ENCODE results near the gene CDHR3. TPM values are rescaled to one million over a fixed set of nuclear protein-coding genes. Genes with fewer than 3 reads are reported as not detected.

The CDHR3 gene
- total RNA-seq, 1 experiment from 2014 or later = 3.3 TPM

- Histone ChIP-seq H3K56ac (ENCODE audit: insufficient read length, low read depth, low read length) (no peak overlapping the region), H2BK15ac (ENCODE audit: low read depth, low read length) (no peak overlapping the region), H3K27ac (ENCODE audit: insufficient read length, low read depth, low read length) (no peak overlapping the region), H3T11ph (ENCODE audit: low read length) (no peak overlapping the region), H3K27me3 (ENCODE audit: insufficient read depth, low read length) (no peaks in the 10 kb centered on the region), H2BK20ac (ENCODE audit: low read depth, low read length, poor library complexity, severe bottlenecking) (no peak overlapping the region), H2BK12ac (ENCODE audit: insufficient read length, low read depth, low read length) (no peak overlapping the region), H3K79me1 (ENCODE audit: insufficient read depth, low read depth, low read length, poor library complexity, severe bottlenecking) (no peaks in the 10 kb centered on the region), H2AK5ac (ENCODE audit: insufficient read length, low read length) (no peak overlapping the region), H3K18ac (ENCODE audit: insufficient read length, low read depth, low read length) (no peak overlapping the region), H3K79me2 (ENCODE audit: insufficient read depth, low read length) (no peaks in the 10 kb centered on the region), H2BK5ac (ENCODE audit: insufficient read length, low read length) (no peak overlapping the region), H3K4me2 (ENCODE audit: insufficient read depth, insufficient read length, low read length) (no peak overlapping the region), H4K5ac (ENCODE audit: insufficient read length, low read depth, low read length) (no peak overlapping the region), H3K9ac (ENCODE audit: extremely low read depth, insufficient read length, low read length) (no peak overlapping the region), H4K91ac (ENCODE audit: insufficient read length, low read depth, low read length) (no peak overlapping the region), H2AFZ (ENCODE audit: low read length) (no peak overlapping the region), H4K20me1 (ENCODE audit: control insufficient read depth, insufficient read depth, insufficient read length) (no peaks in the 10 kb centered on the region), H3K23me2 (ENCODE audit: insufficient read length, low read depth, low read length, poor library complexity, severe bottlenecking) (no peaks in the 10 kb centered on the region), H3K4ac (ENCODE audit: low read depth, low read length) (no peak overlapping the region), H3K4me1 (ENCODE audit: insufficient read depth, low read length) (no peaks in the 10 kb centered on the region), H3K23ac (ENCODE audit: insufficient read length, low read depth, low read length) (no peak overlapping the region), H2BK120ac (ENCODE audit: low read depth, low read length, poor library complexity, severe bottlenecking) (no peak overlapping the region), H3K9me3 (ENCODE audit: control insufficient read depth, low read depth, low read length) (no peaks in the 10 kb centered on the region), H3K14ac (ENCODE audit: insufficient read depth, low read length) (no peak overlapping the region), H4K8ac (replicated peaks; ENCODE audit: insufficient read length, low read depth, low read length) (no peak overlapping the region)
- WGBS (ENCODE audit: extremely low coverage, insufficient read length, low lambda C conversion rate) = no CpG with 5 or more reads among the region's 26 CpGs
- Mint-ChIP-seq H3K27me3 (ENCODE audit: low read depth) (no peaks in the 10 kb centered on the region), H3K36me3 (ENCODE audit: insufficient read depth in 1 of 3, low read depth in 3 of 3) (peaks cover 0 to 7% (median 0%) of the 10 kb centered on the region in 3 experiments; a peak in 4 of 7 replicates), H3K4me1 (peaks cover 15 to 22% of the 10 kb centered on the region in 2 experiments), H3K9me3 (peaks cover 4 to 6% of the 10 kb centered on the region in 2 experiments; a peak in 4 of 5 replicates), H3K4me3 (no peak overlapping the region), H3K27ac (no peak overlapping the region; a peak in 1 of 7 replicates)
- no peak for DNase-seq
- TF ChIP-seq, protein P1, sequence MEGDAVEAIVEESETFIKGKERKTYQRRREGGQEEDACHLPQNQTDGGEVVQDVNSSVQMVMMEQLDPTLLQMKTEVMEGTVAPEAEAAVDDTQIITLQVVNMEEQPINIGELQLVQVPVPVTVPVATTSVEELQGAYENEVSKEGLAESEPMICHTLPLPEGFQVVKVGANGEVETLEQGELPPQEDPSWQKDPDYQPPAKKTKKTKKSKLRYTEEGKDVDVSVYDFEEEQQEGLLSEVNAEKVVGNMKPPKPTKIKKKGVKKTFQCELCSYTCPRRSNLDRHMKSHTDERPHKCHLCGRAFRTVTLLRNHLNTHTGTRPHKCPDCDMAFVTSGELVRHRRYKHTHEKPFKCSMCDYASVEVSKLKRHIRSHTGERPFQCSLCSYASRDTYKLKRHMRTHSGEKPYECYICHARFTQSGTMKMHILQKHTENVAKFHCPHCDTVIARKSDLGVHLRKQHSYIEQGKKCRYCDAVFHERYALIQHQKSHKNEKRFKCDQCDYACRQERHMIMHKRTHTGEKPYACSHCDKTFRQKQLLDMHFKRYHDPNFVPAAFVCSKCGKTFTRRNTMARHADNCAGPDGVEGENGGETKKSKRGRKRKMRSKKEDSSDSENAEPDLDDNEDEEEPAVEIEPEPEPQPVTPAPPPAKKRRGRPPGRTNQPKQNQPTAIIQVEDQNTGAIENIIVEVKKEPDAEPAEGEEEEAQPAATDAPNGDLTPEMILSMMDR (conservative IDR thresholded peaks at IDR 0.05) = no peak
Measured at GRCh38 chr7:106065575-106066500, 102.8 kb downstream of the CDHR3 start.

All from H9 (cell line).